Parathyroid adenoma (tissue), 2 donors: ENCODE results near the gene DGLUCY.

Experiments used
- H2AFZ ChIP-seq: fragments of 300-600 bp; sonication (generic); one replicate; pipeline ENCODE4 v1.7.0; 2017; ENCODE audit warnings: antibody characterized with exemption, mild to moderate bottlenecking
- H3K27ac ChIP-seq: fragments of 300-600 bp; sonication (generic); one replicate; pipeline ENCODE4 v1.7.0; 2017
- H3K27me3 ChIP-seq: fragments of 300-600 bp; sonication (generic); one replicate; pipeline ENCODE4 v1.7.0; 2017; ENCODE audit warnings: low read length; ENCODE audit not compliant: control insufficient read depth, insufficient read depth
- H3K36me3 ChIP-seq: fragments of 300-600 bp; sonication (generic); one replicate; pipeline ENCODE4 v1.7.0; 2017; ENCODE audit warnings: low read length; ENCODE audit not compliant: control insufficient read depth, insufficient read depth
- H3K4me1 ChIP-seq: fragments of 300-600 bp; sonication (generic); one replicate; pipeline ENCODE4 v1.7.0; 2017; ENCODE audit warnings: control low read depth
- H3K4me2 ChIP-seq: fragments of 300-600 bp; sonication (generic); one replicate; pipeline ENCODE4 v1.7.0; 2017; ENCODE audit warnings: low read length
- H3K4me3 ChIP-seq: fragments of 300-600 bp; sonication (generic); one replicate; pipeline ENCODE4 v1.7.0; 2017; ENCODE audit warnings: low read depth, low read length
- H3K79me2 ChIP-seq: fragments of 300-600 bp; sonication (generic); one replicate; pipeline ENCODE4 v1.7.0; 2017; ENCODE audit warnings: control low read depth
- H3K9ac ChIP-seq: fragments of 300-600 bp; sonication (generic); one replicate; pipeline ENCODE4 v1.7.0; 2017; ENCODE audit warnings: mild to moderate bottlenecking
- H3K9me3 ChIP-seq: fragments of 300-600 bp; sonication (generic); one replicate; pipeline ENCODE4 v1.7.0; 2017; ENCODE audit warnings: low read length; ENCODE audit not compliant: control insufficient read depth
- CTCF ChIP-seq: fragments of 300-600 bp; sonication (generic); IDR thresholded peaks from one replicate; pipeline ENCODE4 v1.7.0; 2017; ENCODE audit warnings: antibody characterized with exemption, mild to moderate bottlenecking
- donor health status: primary hyperparathyroidism.

DGLUCY gene

GRCh38 chr14:91258011-91258618 is 144.2 kb downstream of the DGLUCY start:
- Histone ChIP-seq H3K4me1 (peaks cover 13% of the 10 kb centered on the region), H2AFZ (no peak overlapping the region), H3K27me3 (no peaks in the 10 kb centered on the region), H3K4me3 (no peak overlapping the region), H3K4me2 (no peak overlapping the region), H3K79me2 (no peaks in the 10 kb centered on the region), H3K36me3 (no peaks in the 10 kb centered on the region), H3K9me3 (no peaks in the 10 kb centered on the region), H3K27ac (no peak overlapping the region), H3K9ac (no peak overlapping the region)
- no peak for TF ChIP-seq CTCF

- Histone ChIP-seq H3K9me3 (no peaks in the 10 kb centered on the region), H3K36me3 (no peaks in the 10 kb centered on the region), H3K4me3 (no peak overlapping the region), H3K27ac (no peak overlapping the region), H3K4me1 (peaks cover 11% of the 10 kb centered on the region), H3K4me2 (no peak overlapping the region), H3K79me2 (no peaks in the 10 kb centered on the region), H2AFZ (no peak overlapping the region), H3K27me3 (no peaks in the 10 kb centered on the region), H3K9ac (no peak overlapping the region)
- TF ChIP-seq CTCF = no peak
Observed at GRCh38 chr14:91258876-91259275, 145.0 kb downstream of the DGLUCY start.

GRCh38 chr14:91261115-91261514 is 147.2 kb downstream of the DGLUCY start:
- no peak overlapping the region for H2AFZ ChIP-seq
- no peaks in the 10 kb centered on the region for H3K27me3 ChIP-seq
- no peak overlapping the region for H3K27ac ChIP-seq

GRCh38 chr14:91261986-91262549 is 148.2 kb downstream of the DGLUCY start:
- no peak overlapping the region for H3K4me2 ChIP-seq
- no peak overlapping the region for H3K9ac ChIP-seq
- H3K27me3 ChIP-seq = no peaks in the 10 kb centered on the region
- H3K79me2 ChIP-seq = no peaks in the 10 kb centered on the region
- no peak overlapping the region for H3K27ac ChIP-seq
- H3K4me1 ChIP-seq = peaks cover 9% of the 10 kb centered on the region
- no peak overlapping the region for H3K4me3 ChIP-seq
- no peaks in the 10 kb centered on the region for H3K9me3 ChIP-seq
- no peak overlapping the region for H2AFZ ChIP-seq
- no peak for TF ChIP-seq CTCF
- H3K36me3 ChIP-seq = no peaks in the 10 kb centered on the region

More at GRCh38 chr14:91261115-91261514, 147.2 kb downstream of the DGLUCY start:
- Histone ChIP-seq H3K4me3 (no peak overlapping the region), H3K9ac (no peak overlapping the region), H3K4me1 (peaks cover 12% of the 10 kb centered on the region), H3K9me3 (no peaks in the 10 kb centered on the region), H3K36me3 (no peaks in the 10 kb centered on the region), H3K79me2 (no peaks in the 10 kb centered on the region), H3K4me2 (no peak overlapping the region)
- TF ChIP-seq CTCF = no peak

- H3K4me2 ChIP-seq = no peak overlapping the region
- no peak overlapping the region for H3K9ac ChIP-seq
- H3K4me1 ChIP-seq = peaks cover 3% of the 10 kb centered on the region
- no peak overlapping the region for H2AFZ ChIP-seq
- H3K79me2 ChIP-seq = no peaks in the 10 kb centered on the region
- no peaks in the 10 kb centered on the region for H3K36me3 ChIP-seq
- no peak for TF ChIP-seq CTCF
- H3K9me3 ChIP-seq = no peaks in the 10 kb centered on the region
- no peaks in the 10 kb centered on the region for H3K27me3 ChIP-seq
- H3K4me3 ChIP-seq = no peak overlapping the region
- no peak overlapping the region for H3K27ac ChIP-seq
Observed at GRCh38 chr14:91263329-91263728, 149.5 kb downstream of the DGLUCY start.
